GM21529 (cell line): Measurements from ENCODE around the gene GALR3.
A peak's percentile ranks its signal among the peaks of the same experiment; 100 is the strongest.

Source experiments
- ATAC-seq: cut with Tn5 transposase; IDR thresholded peaks from one replicate; pipeline ENCODE4 v1.9.1; 2021; ENCODE audit not compliant: unreplicated experiment

Gene GALR3

DNA sequence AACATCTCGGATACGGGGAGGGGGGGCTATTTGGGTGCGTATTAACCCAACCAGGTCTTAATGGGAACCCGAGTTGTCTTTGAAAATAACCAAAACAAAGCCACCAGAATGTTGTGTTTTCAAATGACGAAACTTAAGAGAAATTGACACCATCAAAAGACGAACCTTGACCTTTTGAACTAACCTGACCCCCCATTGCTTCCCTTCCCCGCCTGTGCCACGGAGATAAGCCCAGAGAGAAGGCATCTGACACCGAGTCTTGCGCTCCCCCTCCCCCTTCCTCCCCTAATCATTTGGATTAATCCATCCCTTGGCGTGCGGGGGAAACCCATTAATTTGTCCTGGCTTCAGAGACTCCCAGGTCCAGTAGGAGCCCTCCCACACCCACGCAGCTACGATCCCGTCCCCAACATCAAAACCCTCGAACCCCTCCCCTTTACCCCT lies 20.0 kb upstream of the GALR3 start:
- ATAC-seq, result no peak

DNA sequence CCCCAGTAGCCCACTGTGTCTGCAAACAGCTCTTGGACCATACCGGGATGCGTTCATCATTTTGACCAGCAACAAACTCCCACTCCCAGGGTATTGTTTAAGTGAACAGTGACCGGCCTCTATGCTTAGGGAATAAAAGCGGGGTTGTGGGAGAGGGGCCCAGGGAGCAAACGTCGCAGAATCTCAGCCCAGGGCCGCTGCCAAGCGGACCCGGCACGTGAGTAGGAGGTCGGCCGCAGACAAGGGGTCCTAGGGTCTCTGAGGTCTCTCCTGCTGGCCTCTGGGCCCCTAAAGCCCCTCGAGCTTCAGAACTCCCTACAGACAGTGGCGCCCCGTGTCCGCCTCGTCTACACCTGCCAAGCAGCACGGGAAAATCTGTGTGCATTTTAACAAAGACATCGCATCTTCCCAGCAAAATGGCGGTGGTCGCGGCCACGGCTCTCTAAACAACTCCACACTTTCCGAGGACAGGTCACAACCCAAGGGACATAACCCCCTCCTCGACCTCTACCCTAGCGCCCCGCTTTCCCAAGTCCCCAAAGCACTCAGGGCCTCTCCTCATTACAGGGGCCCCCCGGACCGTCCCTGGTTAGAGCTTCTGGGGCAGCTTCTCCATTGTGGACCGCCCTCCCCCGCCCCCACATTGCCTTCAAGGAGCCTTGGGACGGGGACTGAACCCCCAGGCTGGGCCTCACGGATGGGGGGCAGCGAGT lies 19.4 kb upstream of the GALR3 start:
- no peak for ATAC-seq

DNA sequence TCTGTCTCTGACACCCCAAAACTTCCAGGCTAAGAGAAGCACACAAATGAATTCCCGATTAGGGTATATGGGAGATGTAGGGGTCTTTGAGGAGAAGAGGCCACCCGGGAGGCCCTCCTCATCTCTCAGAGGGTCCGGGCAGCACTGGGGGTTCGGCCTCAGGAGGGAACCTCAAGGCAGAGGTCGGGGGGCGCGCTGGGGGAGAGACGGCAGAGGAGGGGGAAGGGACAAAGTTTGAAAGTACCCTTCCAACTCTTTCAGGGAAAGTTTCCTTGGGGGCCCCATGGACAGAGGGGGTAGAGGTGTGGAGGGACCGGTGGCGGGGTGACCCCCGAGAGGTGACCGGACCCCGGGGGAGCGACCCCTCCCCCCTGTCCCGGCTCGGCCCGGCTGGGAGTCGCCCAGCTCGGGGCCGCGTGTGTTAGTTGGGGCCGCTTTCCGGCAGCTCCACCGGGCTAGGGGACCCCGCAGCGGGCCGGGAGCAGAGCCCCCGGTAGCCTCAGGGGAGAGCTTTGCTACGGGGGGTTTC lies 18.8 kb upstream of the GALR3 start:
- ATAC-seq, result no peak

DNA sequence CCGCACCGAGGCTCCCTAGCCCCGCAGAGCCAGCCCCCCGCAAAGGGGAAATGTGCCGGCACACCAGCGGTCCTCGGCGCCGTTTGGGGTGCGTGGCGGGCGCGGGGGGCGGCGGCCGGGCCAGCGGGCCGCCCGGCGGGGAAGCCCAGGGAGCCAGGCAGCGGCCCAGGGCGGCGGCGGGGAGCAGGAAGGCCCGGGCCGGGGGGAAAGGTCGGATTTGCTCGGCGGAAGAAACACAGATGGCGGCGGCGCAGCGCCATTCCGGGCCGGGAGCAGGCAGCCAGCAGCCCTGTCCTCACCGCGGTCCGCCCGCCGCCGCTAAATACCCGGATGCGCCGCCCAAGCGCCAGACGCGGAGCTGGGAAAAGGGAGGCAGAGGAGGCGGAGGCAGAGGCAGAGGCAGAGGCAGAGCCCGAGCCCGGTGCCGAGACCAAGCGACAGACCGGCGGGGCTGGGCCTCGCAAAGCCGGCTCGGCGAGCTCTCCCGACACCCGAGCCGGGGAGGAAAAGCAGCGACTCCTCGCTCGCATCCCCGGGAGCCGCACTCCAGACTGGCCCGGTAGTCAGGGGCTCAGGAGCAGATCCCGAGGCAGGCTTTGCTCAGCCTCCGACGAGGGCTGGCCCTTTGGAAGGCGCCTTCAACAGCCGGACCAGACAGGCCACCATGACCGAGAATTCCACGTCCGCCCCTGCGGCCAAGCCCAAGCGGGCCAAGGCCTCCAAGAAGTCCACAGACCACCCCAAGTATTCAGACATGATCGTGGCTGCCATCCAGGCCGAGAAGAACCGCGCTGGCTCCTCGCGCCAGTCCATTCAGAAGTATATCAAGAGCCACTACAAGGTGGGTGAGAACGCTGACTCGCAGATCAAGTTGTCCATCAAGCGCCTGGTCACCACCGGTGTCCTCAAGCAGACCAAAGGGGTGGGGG lies 18.0 kb upstream of the GALR3 start:
- ATAC-seq, result no peak

DNA sequence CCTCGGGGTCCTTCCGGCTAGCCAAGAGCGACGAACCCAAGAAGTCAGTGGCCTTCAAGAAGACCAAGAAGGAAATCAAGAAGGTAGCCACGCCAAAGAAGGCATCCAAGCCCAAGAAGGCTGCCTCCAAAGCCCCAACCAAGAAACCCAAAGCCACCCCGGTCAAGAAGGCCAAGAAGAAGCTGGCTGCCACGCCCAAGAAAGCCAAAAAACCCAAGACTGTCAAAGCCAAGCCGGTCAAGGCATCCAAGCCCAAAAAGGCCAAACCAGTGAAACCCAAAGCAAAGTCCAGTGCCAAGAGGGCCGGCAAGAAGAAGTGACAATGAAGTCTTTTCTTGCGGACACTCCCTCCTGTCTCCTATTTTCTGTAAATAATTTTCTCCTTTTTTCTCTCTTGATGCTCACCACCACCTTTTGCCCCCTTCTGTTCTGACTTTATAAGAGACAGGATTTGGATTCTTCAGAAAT lies 17.3 kb upstream of the GALR3 start:
- ATAC-seq, result no peak

DNA sequence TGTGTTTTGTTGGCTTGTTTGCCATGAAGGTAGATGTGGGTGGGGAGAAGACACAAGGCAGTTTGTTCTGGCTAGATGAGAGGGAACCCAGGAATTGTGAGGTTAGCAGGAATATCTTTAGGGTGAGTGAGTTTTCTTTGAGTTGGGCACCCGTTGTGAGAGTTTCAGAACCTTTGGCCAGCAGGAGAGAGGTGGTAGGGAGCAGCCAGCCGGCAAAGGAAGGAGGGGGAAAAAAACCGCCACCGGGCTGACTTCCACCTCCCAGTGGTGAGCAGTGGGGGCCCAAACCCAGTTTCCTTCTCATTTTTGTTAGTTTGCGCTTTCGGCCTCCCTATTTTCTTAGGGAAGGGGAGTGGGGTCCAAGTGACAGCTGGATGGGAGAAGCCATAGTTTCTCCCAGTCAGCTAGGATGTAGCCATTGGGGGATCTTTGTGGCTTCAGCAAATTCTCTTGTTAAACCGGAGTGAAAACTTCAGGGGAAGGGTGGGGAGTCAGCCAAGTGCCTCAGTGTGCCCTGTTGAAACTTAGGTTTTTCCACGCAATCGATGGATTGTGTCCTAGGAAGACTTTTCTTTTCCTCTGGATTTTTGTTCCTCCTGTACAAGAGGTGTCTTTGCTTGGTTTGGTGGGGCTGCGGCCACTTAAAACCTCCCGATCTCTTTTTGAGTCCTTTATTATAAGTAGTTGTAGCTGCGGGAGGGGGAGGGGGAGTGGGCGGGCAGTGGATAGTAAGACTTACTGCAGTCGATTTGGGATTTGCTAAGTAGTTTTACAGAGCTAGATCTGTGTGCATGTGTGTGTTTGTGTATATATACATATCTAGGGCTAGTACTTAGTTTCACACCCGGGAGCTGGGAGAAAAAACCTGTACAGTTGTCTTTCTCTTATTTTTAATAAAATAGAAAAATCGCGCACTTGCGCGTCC lies 16.5 kb upstream of the GALR3 start:
- ATAC-seq, result no peak

DNA sequence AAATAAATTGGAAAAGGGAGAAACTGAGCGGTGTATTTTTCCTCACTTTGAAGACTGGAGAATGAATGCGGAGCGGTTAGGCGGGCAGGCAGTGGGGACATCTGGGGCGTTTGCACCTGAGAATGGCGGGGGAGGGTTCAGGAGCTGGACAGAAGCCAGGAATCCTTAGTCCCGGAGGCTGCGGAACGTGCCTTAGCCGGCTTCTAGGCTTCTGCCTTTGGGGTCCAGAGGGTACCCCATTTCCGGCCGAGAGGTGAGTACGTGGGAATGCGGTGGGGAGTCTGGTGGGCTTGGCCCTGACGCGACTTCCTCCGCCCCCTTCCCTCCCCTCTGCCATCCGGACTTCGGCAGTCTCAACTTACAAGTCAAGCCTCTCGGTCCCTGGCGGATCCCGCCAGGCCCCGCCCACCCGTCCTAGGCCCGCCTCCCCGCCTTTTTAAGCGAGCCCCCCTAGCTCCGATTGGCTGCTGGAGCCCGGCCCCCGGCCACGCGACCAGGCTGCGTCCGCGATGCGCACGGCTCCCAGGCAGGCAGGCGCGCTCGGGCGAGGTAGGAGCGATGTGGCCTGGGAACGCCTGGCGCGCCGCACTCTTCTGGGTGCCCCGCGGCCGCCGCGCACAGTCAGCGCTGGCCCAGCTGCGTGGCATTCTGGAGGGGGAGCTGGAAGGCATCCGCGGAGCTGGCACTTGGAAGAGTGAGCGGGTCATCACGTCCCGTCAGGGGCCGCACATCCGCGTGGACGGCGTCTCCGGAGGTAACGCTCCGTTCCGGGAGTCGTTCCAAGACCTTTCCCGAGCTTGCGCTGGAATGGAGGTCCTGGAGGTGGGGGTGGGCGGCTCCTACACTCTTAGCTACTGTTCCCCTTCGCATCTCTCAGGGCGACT lies 15.5 kb upstream of the GALR3 start, which contains the start of gene GCAT:
GCAT (plus strand) TSS at position 525 of the 884 bp plus-strand sequence; CDS start at position 559, 34 bp downstream.
- ATAC-seq, result peak; percentile 84

DNA sequence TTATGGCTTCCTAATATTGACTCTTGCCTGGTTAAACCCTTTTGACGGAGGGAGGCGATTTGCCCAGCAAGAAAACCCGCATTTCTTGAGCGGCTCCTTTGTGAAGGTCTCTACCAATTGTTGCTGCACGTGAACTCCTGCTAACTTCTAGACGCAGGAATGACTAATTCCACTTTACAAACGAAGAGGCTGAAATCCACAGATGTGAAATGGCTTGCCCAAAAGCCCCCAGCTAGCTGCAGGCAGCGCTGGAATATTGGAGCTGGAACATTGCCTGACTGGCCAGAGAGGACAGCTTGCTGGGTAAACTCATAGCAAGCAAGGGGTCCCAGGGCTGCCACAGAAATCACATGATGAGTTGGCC lies 14.9 kb upstream of the GALR3 start:
- ATAC-seq, result no peak

DNA sequence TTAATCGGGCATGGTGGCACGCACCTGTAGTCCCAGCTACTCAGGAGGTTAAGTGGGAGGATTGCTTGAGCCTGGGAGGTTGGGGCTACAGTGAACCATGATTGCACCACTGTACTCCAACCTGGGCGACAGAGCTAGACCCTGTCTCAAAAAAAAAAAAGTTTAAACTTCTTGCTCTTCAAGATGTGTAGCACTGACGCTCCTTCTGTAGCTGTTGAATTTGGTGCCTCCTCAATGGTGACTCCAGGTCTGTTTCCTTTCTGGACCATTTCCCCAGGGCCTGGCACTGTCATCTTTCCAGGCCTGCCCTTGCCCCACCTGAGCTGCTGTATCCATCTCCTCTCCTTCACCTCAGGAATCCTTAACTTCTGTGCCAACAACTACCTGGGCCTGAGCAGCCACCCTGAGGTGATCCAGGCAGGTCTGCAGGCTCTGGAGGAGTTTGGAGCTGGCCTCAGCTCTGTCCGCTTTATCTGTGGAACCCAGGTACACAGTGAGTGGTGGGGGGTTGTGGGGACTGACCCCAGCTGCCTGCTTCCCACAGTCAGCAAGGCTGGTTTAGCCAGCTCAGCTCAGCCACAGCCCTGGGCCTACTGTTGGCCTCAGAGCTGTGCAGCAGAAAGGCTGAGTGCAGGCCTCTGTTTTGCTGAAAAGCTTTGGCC lies 13.4 kb upstream of the GALR3 start:
- no peak for ATAC-seq

DNA sequence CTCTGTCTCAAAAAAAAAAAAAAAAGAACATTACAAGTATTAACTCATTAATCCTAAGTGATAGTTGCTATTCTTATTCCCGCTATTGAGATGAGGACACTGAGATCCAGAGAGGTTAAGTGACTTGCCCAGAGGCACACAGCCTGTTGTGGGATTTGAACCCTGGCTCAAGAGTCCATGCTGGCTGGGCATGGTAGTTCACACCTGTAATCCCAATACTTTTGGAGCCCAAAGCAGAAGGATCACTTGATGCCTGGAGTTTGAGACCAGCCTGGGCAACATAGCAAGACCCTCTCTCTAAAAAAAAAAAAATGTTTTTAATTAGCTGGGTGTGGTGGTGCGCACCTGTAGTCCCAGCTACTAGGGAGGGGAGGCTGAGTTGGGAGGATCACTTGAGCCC lies 11.3 kb upstream of the GALR3 start:
- no peak for ATAC-seq

DNA sequence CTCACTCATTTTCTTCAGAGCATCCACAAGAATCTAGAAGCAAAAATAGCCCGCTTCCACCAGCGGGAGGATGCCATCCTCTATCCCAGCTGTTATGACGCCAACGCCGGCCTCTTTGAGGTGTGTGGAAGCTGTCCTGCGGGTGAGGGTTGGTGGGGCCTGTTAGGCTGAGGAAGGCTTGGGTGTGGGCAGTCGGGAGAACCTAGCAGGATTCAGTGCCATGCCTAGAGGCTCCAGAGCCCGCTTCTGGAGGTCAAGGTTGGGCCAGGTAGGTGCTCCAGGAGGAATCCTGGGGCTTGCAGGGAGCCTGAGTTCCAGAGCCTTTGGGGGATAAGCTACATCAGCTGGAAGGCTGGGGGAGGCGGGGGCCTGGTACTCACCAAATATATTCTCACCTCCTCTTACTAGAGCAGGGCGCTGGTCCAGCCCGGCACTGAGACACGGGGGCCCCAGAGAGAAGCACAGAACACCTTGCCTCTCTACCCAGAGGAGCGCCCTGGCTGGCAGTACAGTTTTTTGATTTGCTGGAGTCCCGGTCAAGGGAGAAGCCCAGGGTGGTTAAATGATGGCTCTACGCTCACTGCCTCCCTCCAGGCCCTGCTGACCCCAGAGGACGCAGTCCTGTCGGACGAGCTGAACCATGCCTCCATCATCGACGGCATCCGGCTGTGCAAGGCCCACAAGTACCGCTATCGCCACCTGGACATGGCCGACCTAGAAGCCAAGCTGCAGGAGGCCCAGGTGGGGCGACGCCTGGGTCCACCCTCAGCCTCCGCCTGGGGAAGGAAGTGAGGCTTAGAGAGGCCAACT lies 10.1 kb upstream of the GALR3 start:
- ATAC-seq, result no peak

DNA sequence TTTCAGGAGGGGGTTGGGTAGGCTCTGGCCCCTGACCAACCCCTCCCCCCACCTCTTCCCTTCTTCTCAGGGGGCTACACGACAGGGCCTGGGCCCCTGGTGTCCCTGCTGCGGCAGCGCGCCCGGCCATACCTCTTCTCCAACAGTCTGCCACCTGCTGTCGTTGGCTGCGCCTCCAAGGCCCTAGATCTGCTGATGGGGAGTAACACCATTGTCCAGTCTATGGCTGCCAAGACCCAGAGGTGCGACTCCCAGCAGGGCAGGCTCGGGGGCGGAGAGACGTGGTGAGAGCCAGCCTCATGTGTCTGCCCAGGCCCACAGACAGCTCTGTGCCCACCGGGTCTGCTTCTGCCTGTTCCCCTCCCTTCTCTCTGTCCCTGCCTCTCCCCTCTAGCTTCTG lies 7.6 kb upstream of the GALR3 start:
- no peak for ATAC-seq

DNA sequence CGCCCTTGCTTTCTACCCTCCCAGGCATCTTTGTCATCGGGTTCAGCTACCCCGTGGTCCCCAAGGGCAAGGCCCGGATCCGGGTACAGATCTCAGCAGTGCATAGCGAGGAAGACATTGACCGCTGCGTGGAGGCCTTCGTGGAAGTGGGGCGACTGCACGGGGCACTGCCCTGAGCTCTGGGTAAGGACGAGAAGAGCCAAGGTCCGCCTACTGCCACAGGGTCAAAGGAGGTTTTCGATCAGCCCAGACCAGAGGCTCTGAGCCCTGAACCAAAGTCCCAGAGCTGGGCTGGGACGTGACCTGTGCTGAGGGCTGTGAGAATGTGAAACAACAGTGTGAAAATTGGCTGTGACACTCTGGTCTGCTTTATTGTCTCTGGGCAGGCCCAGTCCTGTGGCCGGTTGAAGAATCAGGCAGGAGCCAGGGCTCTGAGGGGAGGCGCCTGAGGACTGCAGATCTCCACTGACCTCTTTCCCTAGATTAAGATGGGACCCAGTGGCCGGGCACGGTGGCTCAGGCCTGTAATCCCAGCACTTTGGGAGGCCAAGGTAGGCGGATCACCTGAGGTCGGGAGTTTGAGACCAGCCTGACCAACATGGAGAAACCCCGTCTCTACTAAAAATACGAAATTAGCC lies 6.5 kb upstream of the GALR3 start:
- no peak for ATAC-seq

DNA sequence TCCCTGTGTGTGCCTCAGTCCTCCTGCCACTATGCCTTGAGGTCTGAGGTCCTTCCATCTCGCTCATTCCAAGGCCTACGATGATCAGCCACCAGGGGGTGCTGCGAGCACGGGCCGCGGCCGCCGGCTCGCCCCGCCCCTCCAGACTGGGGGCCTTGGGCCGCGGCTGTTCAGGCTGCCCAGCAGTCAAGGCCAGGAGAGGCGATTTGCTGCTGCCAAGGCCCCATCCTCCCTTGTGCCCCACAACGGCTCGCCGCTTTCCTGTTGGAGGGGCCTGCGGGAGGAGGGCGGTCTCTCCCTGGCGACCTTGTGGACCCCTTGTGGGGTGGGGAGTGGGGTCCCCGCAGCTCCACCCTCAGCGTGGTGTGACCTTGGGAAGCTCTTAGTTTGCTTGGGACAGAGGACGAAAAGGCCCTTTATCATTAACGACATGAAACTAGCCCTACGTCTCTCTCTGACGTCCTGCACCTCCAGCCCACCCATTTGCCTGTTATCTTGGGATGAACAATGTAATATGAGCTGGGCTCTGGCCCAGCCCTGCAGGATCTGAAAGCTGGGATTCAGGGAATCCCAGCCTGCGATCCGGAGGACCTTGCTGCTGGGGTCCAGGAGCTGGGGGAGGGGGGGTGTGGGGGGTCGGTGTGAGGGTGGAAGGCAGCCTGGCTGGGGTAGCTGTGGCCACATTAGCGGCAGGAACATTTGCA lies 5.3 kb upstream of the GALR3 start:
- ATAC-seq, result peak; percentile 63

DNA sequence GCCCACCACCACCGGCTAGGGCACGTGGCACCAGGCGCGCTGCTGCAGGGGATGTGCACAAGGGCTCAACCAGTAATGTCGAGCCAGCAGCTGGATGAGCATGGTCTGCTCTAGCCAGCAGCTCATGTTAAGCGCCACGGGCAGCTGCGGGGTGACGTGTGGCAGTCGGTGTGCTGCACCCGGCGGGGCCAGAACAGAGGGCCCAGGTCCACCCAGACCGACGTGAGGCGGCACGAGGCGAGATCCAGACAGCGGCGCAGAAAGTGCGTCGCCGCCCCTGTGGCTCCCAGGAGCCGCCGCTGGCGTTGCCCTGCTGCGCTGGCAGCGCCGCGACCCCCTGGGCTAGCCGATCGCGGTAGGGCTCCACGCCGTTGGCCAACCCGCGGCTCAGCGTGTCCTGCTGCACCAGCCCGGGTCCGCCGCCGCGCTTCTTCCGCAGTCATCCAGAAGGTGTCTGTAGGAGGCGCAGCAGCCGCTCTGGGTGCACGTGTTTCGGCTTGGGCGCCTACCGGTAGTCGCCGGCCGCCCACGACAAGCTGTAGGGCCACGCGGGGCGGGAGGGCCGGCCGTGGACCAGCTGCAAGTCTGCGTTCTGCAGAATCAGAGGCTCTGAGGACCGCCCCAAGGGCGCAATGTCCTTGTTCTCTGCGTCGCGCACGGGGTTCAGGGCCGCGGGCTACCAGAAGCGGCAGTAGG lies 4.6 kb upstream of the GALR3 start:
- ATAC-seq, result no peak

DNA sequence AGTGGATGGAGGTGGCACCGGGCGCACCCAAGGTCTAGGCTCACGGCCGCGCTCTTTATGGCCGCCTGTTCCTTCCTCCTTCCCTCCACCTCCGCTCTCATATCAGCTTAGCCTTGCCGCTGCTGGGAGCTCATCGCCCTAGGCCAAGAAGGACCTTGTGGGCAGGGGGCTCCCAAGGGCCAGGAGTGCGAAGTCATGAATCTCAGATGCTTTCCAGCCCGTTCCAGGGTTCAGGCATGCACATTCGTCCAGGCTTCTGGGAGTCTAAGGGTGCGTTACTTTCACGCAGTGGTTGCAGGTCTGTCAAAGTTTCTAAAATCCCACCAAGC lies 4.1 kb upstream of the GALR3 start:
- ATAC-seq, result no peak

DNA sequence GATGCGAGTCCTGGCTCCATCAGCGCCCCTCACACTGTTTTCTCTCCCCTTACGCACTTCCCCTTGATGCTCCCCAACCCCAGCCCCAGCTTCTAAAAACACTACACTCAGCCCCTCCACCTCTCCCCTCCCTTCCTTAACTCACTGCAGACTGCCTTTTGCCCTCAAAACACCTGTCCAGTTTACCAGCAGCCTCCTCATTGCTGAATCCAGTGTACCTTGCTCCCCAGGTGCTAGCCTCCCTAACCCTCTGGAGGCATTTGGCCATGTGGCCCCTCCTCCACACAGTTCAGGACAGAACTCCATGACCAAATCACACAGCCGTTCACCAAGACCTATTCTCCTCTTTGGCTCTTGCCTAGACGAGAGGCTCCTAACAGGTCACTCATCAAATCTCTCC lies 2.8 kb upstream of the GALR3 start:
- no peak for ATAC-seq
